Stimulated activated CD8-positive, alpha-beta memory T cell treated with anti-CD3 and anti-CD28 coated beads, Interleukin-4, amount 100 ng/mL, for 48 hours (primary cell): ENCODE results near the gene ANO7.
"Not testable (repeated sequence)": the region's sequence is repeated elsewhere in the genome, so short reads cannot be mapped to it uniquely, and the experiment has no call there.

Experiments
- DNase-seq: peaks from one replicate; pipeline ENCODE4 v3.0.0-alpha.2; 2020

Gene ANO7

DNA sequence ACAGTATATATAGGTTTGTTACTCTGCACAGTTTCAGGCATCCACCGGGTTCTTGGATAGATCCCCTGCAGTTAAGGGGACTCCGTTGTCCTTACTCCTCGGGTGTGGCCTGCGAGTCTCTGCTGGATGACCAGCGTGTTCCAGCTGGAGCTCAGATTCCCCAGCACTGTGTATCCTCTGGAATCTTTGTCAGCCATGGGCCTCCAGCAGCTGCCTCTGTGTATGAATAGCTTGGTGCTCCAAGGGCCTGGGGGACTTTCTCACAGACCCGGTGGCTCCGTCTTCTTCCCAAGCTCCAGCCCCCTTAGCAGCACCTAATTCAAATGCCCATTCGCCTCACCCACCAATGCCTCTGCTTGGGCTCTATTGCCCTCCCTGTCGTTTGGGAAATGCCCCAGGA, 6.3 kb downstream of the ANO7 start:
- no peak for DNase-seq

DNA sequence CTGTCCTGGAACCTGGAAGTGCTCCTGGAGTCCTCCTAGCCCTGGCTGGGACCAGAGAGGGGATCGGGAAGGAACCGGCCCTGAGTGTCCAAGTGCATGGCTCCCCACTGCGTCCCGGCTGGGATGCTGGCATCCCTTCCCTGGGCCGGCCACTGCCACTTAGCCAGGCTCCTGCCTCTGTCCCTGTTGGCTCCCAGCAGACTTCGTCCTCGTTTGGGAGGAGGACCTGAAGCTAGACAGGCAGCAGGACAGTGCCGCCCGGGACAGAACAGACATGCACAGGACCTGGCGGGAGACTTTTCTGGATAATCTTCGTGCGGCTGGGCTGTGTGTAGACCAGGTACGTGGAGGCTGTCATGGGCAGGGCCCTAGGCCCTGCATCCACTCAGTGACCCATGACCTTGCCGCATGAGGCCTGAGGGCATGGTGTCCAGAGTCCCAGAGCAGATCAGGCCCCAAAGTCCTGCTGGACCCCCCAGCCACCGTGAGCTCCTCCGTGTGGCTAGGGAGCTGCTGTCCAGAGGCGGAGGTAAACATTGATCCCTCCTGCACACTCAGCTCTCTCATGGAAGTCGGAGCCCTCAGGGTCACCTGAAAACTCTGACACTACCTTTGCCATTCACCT, 7.1 kb downstream of the ANO7 start:
- DNase-seq: no peak

DNA sequence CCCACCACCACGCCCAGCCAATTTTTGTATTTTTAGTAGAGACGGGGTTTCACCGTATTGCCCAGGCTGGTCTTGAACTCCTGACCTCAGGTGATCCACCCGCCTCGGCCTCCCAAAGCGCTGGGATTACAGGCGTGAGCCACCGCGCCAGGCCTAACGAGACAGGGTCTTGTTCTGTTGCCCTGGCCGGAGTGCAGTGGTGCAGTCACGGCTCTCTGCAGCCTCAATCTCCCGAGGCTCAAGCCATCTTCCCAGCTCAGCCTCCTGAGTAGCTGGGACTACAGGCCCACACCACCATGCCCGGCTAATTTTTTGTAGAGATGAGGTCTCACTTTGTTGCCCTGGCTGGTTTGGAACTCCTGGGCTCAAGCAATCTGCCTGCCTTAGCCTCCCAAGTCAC, 8.8 kb downstream of the ANO7 start:
- not testable (repeated sequence) for DNase-seq

DNA sequence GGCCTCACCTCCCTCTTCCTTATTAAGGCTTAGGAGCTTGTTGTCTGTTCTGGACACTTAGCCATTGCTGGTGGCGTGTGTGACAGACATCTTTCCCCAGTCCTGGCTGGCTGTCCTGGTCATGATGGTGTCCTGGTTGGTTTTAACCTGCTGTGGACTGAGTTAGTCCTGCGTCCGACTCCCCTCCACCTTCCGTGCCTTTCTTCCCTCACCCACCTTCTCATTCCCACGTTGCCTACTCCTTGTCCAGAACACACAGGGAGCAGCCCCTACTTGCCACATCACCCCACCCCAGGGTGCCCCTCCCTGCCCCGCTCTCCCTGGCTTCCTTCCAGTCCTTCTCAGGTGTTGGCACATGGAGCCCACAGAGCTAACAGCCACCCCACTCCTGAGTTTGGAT, 9.5 kb downstream of the ANO7 start:
- DNase-seq: no peak

DNA sequence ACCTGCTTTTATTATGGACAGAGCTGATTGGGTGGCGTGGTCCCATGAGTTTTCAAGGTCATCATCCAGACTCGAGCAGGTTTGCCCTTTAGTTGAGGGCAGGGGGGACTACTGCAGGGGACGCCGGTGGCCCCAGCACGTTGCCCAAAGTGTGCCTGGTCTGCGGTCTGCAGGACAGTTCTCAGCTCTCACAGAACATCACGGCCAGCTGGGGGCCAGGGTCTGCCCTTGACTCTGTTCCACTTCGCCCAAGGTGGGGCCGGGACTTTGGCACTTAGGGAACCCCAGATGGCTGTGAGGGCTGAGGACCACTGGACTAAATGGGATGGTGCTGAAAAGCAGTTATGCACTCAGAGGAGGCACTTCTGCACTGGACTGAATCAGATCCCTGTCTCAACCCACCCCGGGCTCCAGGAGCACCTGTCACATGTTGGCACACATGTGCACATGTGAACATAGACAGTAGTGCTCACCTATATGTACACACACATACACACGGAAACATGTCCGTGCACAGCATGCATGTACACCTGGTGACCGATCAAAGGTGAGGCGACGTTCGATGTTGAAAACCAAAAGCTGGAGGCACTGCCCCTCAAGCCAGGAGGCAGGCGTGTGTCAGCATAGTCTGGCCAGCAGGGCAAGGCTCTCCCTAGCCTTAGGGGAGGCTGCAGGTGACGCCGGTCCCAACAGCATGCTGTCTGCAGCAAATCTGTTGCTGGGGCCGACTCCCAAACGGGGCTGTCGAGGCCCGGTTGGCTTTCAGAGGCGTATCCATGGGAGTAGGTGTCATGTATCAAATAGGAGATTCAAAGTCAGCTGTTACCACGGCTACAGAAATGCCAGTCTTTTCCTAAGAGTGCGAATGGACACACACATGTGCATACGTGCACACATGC, 10.2 kb downstream of the ANO7 start:
- DNase-seq: no peak

DNA sequence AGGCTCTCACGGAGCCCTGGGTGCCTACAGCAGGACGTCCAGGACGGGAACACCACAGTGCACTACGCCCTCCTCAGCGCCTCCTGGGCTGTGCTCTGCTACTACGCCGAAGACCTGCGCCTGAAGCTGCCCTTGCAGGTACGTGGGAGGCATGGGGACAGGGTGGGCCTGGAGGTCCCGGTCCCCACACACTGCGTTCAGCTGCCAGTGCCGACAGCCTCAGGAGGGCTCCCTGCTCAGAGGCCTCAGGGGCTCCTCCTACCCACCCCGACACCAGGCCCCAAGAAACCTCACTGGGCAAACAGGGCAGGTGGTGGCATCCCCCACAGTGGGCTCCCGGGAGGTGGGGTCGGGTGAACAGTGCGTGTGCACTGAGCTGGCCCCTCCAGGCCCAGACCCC, 10.8 kb downstream of the ANO7 start:
- DNase-seq: no peak

DNA sequence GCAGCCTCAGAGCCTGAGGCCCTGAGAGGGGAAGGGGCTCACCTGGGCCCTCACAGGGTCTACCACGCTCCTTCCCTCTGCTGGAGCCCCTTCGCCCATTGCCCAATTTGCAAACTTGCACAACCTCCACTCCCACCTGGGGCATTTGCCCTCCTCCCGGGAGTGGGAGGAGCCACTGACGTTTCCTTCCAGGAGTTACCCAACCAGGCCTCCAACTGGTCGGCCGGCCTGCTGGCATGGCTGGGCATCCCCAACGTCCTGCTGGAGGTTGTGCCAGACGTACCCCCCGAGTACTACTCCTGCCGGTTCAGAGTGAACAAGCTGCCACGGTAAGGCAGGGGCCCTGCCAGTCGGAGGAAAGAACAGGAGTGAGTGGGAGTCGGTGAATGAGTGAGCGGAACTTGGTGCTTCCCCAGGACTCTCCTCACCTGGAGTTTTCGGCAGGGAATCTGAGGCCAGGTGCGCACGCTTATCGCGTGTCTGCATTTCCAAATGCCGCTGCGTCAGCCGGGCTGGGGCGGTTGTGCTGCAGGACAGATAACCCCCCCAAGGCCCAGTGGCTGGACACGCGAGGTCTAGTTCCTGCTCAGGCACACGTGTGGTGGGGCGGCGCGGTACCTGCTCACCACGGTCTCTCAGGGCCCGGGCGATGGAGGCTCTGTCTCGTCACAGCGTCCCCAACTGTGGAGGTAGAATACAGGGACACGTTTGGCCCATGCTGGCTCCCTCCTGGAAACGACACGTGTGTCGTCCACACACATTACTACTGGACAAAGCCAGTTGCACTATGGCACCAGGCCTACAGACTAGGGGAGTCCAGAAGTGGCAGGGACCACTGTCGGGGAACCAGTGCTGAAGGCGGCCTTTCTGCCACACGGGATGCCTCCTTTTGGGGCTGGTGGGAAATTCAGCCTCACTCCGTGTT, 11.7 kb downstream of the ANO7 start:
- no peak for DNase-seq

DNA sequence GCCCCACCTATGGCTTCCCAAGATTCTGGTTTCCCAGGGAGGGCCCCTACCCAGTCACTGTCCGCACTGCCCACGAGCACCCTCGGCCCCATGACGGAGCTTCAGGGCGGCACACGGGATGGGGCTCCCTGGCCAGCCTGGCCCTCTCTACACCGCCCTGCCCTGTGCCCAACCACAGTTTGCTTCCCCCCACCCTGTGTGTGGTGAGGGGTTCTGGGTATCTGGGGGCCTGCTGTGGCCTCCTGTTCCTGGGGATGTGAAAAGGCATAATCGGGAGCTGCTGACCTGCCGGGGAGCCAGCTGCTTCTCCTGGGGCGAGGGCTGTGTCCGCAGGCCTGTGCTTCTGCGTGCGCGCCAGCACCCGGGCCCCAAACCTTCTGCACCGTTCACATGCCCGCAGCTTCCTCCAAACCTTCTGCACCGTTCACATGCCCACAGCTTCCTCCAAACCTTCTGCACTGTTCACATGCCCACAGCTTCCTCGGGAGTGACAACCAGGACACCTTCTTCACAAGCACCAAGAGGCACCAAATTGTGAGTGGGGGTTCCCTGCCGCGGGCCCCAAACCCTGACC, 12.4 kb downstream of the ANO7 start:
- no peak for DNase-seq

DNA sequence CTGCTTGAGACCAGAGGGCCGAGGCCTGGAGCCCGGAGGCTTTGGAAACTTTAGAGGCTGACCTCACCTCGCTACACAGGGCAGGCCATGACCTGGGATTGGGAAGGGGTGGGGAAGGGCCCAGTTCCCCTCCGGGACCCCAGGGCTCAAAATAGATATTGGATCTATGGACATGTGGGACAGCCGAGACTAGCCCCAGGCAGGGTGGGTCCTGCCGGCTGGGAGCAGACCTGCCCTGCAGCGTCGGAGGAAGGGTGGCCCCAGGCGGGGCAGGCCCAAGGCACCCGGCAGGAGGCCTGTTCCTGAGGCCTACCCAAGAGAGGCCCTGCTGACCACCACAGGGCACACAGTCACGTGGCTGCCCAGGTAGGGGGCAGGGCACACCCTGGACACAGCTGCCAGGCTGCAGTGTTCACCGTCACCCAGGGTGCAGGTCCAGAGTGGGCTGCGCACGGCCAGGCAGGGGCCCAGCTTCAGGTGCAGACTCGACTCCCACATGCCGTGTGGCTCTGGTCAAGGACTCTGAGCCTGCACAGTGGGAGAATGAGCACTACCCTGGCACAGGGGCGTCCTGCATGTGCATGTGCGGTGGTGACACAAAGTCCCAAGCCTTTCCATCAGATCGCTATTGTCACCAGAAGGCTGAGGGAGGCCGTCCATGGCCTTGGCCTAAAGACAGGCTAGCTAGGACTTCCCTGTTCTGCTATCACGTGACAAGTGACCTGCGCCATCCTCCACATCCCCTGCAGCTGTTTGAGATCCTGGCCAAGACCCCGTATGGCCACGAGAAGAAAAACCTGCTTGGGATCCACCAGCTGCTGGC, 13.2 kb downstream of the ANO7 start:
- DNase-seq: no peak

DNA sequence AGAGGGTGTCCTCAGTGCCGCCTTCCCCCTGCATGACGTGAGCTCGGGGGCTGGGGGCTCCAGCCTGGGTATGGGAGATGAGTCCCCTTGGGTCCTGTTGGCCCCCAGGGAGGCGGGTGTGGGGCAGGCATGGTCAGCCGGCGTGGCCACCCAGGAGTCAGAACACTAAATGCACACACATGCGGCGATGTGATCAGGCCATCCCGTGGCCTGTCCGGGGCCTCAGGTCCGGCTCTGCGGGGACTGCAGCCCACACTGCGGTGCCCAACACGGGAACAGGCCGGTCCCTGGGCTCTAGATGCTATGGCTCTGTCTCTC, 13.8 kb downstream of the ANO7 start:
- no peak for DNase-seq

DNA sequence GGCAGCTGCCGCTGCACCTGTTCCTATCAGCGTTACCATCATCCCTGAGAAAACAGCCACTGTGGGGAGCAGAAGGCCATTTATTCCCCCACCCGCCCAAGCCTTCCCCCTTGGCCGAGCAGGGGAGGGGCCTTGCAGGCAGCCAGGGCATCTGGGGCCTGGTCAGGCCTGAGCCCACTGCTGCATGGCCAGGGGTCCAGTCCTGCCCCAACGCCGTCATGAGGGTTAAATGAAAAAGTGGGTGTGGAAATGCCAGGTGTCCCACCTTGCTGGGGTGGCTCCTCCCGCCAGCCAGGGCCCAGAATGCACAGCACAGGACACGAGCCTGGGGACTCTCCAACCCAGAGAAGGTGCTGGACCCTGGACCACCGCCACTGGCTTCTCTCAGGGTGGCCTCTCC, 14.2 kb downstream of the ANO7 start:
- no peak for DNase-seq

DNA sequence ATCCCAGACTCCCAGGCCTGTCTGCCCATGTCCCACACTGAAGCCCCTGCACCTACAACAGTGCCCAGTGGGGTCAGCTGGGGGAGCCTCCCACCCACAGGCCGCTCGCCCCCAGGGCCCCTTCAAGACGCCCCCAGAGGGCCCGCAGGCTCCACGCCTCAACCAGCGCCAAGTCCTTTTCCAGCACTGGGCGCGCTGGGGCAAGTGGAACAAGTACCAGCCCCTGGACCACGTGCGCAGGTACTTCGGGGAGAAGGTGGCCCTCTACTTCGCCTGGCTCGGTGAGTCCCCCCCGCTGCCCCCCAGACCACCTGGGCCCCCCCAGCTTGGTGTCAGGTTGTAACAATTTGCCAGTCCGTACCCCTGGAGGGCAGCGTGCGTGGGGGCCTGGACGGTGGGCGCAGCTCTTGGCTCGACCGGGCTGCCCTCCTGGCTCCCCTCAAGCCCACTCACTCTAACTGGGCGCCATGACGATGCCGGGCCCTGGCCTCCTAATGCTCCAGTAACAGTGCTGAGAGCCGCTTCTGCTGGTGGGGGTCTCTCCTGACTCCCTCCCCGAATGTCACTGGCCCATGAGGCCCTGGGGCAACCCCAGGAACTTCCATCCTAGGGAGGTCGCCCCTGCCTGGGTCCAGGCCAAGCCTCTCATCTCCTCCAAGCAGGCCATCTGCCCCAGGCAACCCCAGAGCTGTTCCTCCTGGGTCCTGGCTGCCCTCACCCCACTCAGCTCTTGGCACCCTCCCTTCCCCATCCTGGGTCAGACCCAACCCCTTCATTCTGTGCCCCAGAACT, 14.9 kb downstream of the ANO7 start:
- no peak for DNase-seq

DNA sequence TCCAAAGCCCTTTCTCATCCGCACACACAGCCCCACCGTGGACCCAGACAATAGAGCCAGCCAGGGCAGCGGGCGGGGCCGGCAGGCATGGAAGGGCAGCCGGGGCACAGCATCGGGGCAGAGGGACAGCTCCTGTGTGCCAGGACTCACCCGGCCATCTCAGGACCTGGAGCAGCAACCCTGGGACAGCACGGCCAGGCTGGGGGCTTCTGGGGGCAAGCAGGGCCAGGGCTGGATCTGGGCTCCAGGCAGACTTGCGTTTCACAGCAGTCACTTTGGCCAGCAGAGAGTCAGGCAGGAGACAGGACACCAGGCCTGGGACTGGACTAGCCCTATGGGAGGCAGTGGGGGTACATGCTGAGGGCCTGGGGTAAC, 15.5 kb downstream of the ANO7 start:
- DNase-seq: no peak

DNA sequence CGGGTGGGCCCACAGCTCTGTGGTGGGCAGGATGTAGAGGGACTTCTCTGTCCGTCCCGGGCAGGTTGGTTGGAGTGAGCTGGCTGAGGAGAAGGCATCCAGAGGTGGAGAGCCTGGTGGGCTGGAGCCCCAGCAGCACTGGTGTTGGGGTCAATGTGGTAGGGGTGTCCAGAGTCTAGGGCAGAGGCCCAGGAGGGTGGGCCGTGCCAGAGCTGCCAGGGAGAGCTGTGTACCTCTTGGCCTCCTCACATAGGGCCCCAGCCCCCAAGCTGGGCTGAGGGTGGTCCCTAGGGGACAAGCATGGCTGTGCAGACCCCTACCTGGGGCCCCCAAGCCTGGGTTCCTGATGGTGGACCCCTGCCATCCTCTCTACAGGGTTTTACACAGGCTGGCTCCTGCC, 16.0 kb downstream of the ANO7 start:
- no peak for DNase-seq

DNA sequence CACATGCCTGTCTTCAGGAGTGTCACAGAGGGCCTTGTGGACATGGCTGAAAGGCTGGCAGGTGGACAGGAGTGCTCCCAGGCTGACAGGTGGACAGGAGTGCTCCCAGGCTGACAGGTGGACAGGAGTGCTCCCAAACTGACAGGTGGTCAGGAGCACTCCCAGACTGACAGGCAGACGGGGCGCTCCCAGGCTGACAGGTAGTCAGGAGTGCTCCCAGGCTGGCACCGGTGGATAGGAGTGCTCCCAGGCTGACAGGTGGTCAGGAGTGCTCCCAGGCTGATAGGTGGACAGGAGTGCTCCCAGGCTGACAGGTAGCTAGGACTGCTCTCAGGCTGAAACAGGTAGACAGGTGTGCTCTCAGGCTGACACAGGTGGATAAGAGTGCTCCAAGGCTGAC, 16.6 kb downstream of the ANO7 start:
- DNase-seq: no peak

DNA sequence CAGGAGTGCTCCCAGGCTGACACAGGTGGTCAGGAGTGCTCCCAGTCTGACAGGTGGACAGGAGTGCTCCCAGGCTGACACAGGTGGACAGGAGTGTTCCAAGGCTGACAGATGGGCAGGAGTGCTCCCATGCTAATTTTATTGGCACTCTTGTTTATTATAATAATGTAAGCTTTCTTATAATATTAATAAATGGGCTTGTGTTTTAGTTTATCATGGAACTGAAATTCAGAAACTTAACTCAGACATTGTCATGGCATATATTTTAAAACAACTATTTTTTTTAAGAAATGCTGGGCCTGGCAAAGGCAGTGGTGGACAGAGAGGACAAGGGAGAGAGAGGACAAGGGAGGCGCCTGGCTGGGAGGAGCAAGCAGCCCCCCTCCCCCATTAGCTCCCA, 18.7 kb downstream of the ANO7 start:
- DNase-seq: no peak

DNA sequence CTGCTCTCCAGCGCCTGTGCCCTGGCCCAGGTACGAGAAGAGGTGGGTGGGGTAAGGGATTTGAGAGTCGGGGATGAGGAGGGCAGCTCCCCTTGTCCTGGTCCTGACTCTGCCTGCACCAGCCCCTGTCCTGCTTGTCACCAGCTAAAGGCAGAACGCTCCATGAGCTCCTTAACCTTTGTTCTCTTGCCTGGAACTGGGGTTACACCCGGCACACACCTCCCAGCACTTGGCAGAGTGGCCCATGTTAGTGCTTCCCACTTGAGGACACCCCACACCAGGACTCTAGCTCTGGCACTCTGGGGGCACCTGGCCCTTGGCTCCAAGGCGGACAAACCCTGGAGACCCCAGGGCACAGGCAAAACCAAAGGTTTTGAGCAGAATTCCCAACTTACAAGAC, 19.2 kb downstream of the ANO7 start:
- DNase-seq: no peak

DNA sequence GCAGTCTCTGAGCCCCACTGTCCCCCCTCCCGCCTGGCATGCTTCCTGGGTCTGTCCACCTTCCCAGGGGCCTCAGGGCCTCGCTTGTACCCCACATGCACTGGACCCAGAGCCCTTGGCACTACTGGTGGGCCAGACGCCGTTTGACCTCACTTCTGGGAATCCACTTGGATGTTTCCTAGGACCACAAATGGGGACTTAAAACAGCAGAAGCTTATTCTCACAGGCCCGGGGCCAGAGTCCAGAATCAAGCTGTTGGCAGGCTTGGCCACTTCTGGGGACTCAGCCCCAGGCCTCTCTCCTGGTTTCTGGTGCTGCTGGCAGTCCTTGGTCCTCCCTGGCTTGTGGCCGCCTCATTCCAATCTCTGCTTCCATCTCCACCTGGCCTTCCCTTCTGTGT, 19.6 kb downstream of the ANO7 start:
- DNase-seq: no peak

DNA sequence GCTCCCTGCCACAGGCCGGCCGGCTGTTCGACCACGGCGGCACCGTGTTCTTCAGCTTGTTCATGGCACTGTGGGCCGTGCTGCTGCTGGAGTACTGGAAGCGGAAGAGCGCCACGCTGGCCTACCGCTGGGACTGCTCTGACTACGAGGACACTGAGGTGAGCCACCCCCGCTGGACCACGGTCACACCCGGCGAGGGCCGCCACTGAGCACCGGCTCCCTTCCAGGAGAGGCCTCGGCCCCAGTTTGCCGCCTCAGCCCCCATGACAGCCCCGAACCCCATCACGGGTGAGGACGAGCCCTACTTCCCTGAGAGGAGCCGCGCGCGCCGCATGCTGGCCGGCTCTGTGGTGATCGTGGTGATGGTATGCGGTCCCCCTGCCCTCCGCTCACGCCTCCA, 20.8 kb downstream of the ANO7 start:
- no peak for DNase-seq

DNA sequence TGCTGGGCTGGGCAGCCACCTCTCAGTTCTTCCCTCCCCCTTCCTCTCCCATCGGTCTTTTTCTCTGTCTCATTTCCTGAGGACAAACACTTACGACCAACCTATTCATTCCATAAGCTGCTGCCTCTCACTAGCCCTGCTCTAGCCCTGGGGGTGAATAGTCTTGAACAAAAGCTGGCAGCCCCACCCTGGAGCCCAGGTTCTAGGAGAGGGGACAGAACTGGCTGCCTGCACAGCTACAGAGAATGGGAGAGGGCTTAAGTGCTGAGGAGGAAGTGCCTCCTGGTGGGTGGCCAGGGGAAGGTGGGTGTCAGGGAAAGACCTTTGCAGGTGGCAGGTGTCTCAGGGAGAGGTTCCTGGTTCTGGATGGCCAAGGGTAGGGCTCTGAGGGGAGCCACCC, 22.8 kb downstream of the ANO7 start:
- no peak for DNase-seq

DNA sequence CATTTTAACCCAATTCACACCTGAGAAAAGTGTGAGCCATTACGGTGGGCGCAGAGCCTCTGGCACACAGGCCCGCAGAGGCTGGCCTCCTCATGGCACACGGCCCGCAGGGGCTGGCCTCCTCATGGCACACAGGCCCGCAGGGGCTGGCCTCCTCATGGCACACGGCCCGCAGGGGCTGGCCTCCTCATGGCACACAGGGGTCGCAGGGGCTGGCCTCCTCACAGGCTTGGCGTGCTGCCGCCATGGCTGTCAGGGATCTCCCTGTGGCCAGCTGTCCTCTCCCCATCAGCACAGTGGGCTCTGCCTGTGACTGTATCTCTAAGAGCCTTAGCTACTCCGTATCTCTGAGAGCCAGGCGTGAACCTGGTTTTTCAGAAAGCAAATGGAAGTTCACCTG, 24.6 kb downstream of the ANO7 start:
- DNase-seq: no peak

DNA sequence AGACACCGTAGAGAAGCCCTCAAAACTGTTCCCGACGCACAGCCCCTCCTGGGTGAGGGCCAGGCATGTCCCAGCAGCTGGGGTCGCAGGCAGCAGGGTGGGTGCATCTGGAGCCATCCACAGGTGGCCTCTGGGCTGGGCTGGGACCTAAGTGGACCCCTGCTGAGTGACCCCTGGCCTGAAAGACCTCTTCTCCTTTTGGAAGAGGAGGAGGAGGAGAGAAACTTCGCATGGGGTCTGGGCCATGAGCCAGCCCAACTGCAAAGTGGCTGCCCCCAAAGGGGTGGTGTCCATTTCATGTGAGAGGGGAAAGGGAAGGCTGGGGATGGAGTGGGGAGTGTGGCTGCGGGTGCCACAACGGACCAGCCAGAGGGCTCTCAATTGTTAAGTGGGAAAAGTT, 25.1 kb downstream of the ANO7 start:
- DNase-seq: no peak
